Retinal pigment epithelial cell (primary cell): ENCODE data around the gene SLC26A4.

Source experiments
- DNase-seq: peaks from one replicate; pipeline ENCODE4 v3.0.0-alpha.2; 2010; ENCODE audit warnings: low read depth
- H3K4me3 ChIP-seq: 2 replicates; pipeline ENCODE4 v1.5.1; 2011; ENCODE audit warnings: mild to moderate bottlenecking, low read length, control low read depth, moderate library complexity
- CTCF ChIP-seq: conservative IDR thresholded peaks from 2 replicates; pipeline ENCODE4 v1.5.1; 2011; ENCODE audit warnings: low read depth, low read length, control low read depth, inconsistent platforms

Gene SLC26A4

GRCh38 chr7:107721286-107721685 lies 60.7 kb downstream of the SLC26A4 start:
- no peak overlapping the region for H3K4me3 ChIP-seq

GRCh38 chr7:107723255-107723654 lies 62.6 kb downstream of the SLC26A4 start:
- no peak overlapping the region for H3K4me3 ChIP-seq
- no peak for TF ChIP-seq CTCF
- DNase-seq, result no peak

More at GRCh38 chr7:107721286-107721685, 60.7 kb downstream of the SLC26A4 start:
- no peak for DNase-seq
- no peak for TF ChIP-seq CTCF

GRCh38 chr7:107725138-107725740 lies 64.6 kb downstream of the SLC26A4 start:
- DNase-seq, result peak; percentile 12
- no peak overlapping the region for H3K4me3 ChIP-seq
- peak; percentile 59 for TF ChIP-seq CTCF

- no peak for TF ChIP-seq CTCF
- H3K4me3 ChIP-seq, result no peak overlapping the region
- DNase-seq, result no peak
Observed at GRCh38 chr7:107726356-107727130, 65.9 kb downstream of the SLC26A4 start.

GRCh38 chr7:107728276-107728675 lies 67.6 kb downstream of the SLC26A4 start:
- no peak for TF ChIP-seq CTCF
- DNase-seq, result no peak
- no peak overlapping the region for H3K4me3 ChIP-seq

GRCh38 chr7:107742678-107743566 lies 82.3 kb downstream of the SLC26A4 start:
- DNase-seq, result no peak
- peak overlapping the region; percentile 94 for H3K4me3 ChIP-seq
- TF ChIP-seq CTCF, result no peak
